GM18951 (cell line): Measurements from ENCODE around the gene NAT9.

Source experiments
- POLR2A ChIP-seq: IDR thresholded peaks from 4 replicates; pipeline ENCODE4 v1.6.1; 2011; ENCODE audit warnings: mild to moderate bottlenecking; ENCODE audit not compliant: insufficient read length, insufficient read depth; ENCODE audit errors: extremely low read depth
- in situ Hi-C: fragments of 300-500 bp; cut with MboI; formaldehyde crosslinking; loops from one replicate; pipeline ENCODE4 v1.12.0; 2022; ENCODE audit warnings: low sequenced_read_pairs, mixed read lengths, inconsistent platforms; ENCODE audit not compliant: unreplicated experiment

NAT9 gene

GRCh38 chr17:74798239-74798707, 22.1 kb upstream of the NAT9 start:
- no peak for TF ChIP-seq POLR2A
- in situ Hi-C loops = no loop called here

- in situ Hi-C loops = no loop called here
- no peak for TF ChIP-seq POLR2A
Observed at GRCh38 chr17:74797824-74798223, 21.7 kb upstream of the NAT9 start.

- in situ Hi-C loops = no loop called here
- TF ChIP-seq POLR2A = no peak
Observed at GRCh38 chr17:74796866-74797265, 20.7 kb upstream of the NAT9 start.

GRCh38 chr17:74796211-74796610, 20.1 kb upstream of the NAT9 start:
- in situ Hi-C loops = no loop called here
- TF ChIP-seq POLR2A = no peak

GRCh38 chr17:74795327-74796020, 19.3 kb upstream of the NAT9 start:
- no peak for TF ChIP-seq POLR2A
- in situ Hi-C loops = no loop called here

GRCh38 chr17:74792586-74793105, 16.5 kb upstream of the NAT9 start:
- in situ Hi-C loops = no loop called here
- no peak for TF ChIP-seq POLR2A

- in situ Hi-C loops = no loop called here
- no peak for TF ChIP-seq POLR2A
Observed at GRCh38 chr17:74790161-74791058, 14.3 kb upstream of the NAT9 start.

- in situ Hi-C loops = no loop called here
- TF ChIP-seq POLR2A = no peak
Observed at GRCh38 chr17:74786431-74787055, 10.4 kb upstream of the NAT9 start.

GRCh38 chr17:74785981-74786360, 9.8 kb upstream of the NAT9 start:
- in situ Hi-C loops = no loop called here
- TF ChIP-seq POLR2A = no peak

- TF ChIP-seq POLR2A = no peak
- in situ Hi-C loops = no loop called here
Observed at GRCh38 chr17:74785096-74785980, 9.2 kb upstream of the NAT9 start.

GRCh38 chr17:74784125-74784810, 8.1 kb upstream of the NAT9 start:
- in situ Hi-C loops = no loop called here
- TF ChIP-seq POLR2A = no peak

- TF ChIP-seq POLR2A = no peak
Observed at GRCh38 chr17:74782571-74782970, 6.4 kb upstream of the NAT9 start.

More at GRCh38 chr17:74782571-74782970, 6.4 kb upstream of the NAT9 start:
- in situ Hi-C loops = no loop called here
